HG03558 (cell line): ENCODE results near the gene TMEM163.
A peak's percentile ranks its signal among the peaks of the same experiment; 100 is the strongest.
"Not testable (repeated sequence)": the region's sequence is repeated elsewhere in the genome, so short reads cannot be mapped to it uniquely, and the experiment has no call there.

Experiments
- ATAC-seq: cut with Tn5 transposase; IDR thresholded peaks from one replicate; pipeline ENCODE4 v1.9.1; 2021; ENCODE audit warnings: moderate number of reproducible peaks; ENCODE audit not compliant: unreplicated experiment; ENCODE audit errors: extremely low read depth

The TMEM163 gene

GRCh38 chr2:134625311-134625710, 93.5 kb downstream of the TMEM163 start:
- no peak for ATAC-seq

GRCh38 chr2:134623796-134624195, 95.0 kb downstream of the TMEM163 start:
- peak; percentile 88 for ATAC-seq

GRCh38 chr2:134623046-134623445, 95.8 kb downstream of the TMEM163 start:
- no peak for ATAC-seq

- ATAC-seq, result no peak
Measured at GRCh38 chr2:134621939-134622705, 96.7 kb downstream of the TMEM163 start.

- no peak for ATAC-seq
Measured at GRCh38 chr2:134619250-134619649, 99.5 kb downstream of the TMEM163 start.

GRCh38 chr2:134615480-134615879, 103.3 kb downstream of the TMEM163 start:
- ATAC-seq, result not testable (repeated sequence)

GRCh38 chr2:134611316-134611715, 107.5 kb downstream of the TMEM163 start:
- no peak for ATAC-seq

- ATAC-seq, result no peak
Measured at GRCh38 chr2:134610871-134611270, 107.9 kb downstream of the TMEM163 start.

GRCh38 chr2:134609924-134610513, 108.8 kb downstream of the TMEM163 start:
- ATAC-seq, result no peak

- no peak for ATAC-seq
Measured at GRCh38 chr2:134603966-134604365, 114.8 kb downstream of the TMEM163 start.

- ATAC-seq, result no peak
Measured at GRCh38 chr2:134602666-134603065, 116.1 kb downstream of the TMEM163 start.

GRCh38 chr2:134601264-134601663, 117.5 kb downstream of the TMEM163 start:
- ATAC-seq, result no peak

GRCh38 chr2:134600208-134600607, 118.6 kb downstream of the TMEM163 start:
- no peak for ATAC-seq

- no peak for ATAC-seq
Measured at GRCh38 chr2:134599236-134599635, 119.6 kb downstream of the TMEM163 start.

GRCh38 chr2:134594399-134594798, 124.4 kb downstream of the TMEM163 start:
- ATAC-seq, result no peak

- ATAC-seq, result no peak
Measured at GRCh38 chr2:134593519-134593918, 125.3 kb downstream of the TMEM163 start.

GRCh38 chr2:134592377-134592776, 126.4 kb downstream of the TMEM163 start:
- ATAC-seq, result no peak

GRCh38 chr2:134591526-134591925, 127.3 kb downstream of the TMEM163 start:
- no peak for ATAC-seq

- ATAC-seq, result no peak
Measured at GRCh38 chr2:134590679-134591078, 128.1 kb downstream of the TMEM163 start.

- ATAC-seq, result not testable (repeated sequence)
Measured at GRCh38 chr2:134589171-134590083, 129.4 kb downstream of the TMEM163 start.

GRCh38 chr2:134588556-134588955, 130.2 kb downstream of the TMEM163 start:
- ATAC-seq, result no peak
